Measurements from ENCODE around the gene USP3. TPM values are rescaled to one million over a fixed set of nuclear protein-coding genes. Genes with fewer than 3 reads are reported as not detected.

USP3 gene
- total and polyA plus RNA-seq, 2 of the 13 experiments (the other 11 are each of a cell fraction or from before 2014, with no cell fraction given) = 14.3 to 61.2 TPM

GRCh38 chr15:63600616-63601025, 96.2 kb downstream of the USP3 start (continued):
- TF ChIP-seq POLR2G (IDR thresholded peaks at IDR 0.05; ENCODE audit: low read depth, low read length) (peak; percentile 89), TEAD2 (CRISPR knock-in tag; IDR thresholded peaks at IDR 0.05) (no peak), THRA (CRISPR knock-in tag; IDR thresholded peaks at IDR 0.05; ENCODE audit: borderline replicate concordance) (no peak; the same call in 1 of the 2 replicates), ZFP91 (CRISPR knock-in tag; IDR thresholded peaks at IDR 0.05; ENCODE audit: borderline replicate concordance) (peak; percentile 23; the same call in 1 of the 2 replicates)
- TF ChIP-seq, protein P1, sequence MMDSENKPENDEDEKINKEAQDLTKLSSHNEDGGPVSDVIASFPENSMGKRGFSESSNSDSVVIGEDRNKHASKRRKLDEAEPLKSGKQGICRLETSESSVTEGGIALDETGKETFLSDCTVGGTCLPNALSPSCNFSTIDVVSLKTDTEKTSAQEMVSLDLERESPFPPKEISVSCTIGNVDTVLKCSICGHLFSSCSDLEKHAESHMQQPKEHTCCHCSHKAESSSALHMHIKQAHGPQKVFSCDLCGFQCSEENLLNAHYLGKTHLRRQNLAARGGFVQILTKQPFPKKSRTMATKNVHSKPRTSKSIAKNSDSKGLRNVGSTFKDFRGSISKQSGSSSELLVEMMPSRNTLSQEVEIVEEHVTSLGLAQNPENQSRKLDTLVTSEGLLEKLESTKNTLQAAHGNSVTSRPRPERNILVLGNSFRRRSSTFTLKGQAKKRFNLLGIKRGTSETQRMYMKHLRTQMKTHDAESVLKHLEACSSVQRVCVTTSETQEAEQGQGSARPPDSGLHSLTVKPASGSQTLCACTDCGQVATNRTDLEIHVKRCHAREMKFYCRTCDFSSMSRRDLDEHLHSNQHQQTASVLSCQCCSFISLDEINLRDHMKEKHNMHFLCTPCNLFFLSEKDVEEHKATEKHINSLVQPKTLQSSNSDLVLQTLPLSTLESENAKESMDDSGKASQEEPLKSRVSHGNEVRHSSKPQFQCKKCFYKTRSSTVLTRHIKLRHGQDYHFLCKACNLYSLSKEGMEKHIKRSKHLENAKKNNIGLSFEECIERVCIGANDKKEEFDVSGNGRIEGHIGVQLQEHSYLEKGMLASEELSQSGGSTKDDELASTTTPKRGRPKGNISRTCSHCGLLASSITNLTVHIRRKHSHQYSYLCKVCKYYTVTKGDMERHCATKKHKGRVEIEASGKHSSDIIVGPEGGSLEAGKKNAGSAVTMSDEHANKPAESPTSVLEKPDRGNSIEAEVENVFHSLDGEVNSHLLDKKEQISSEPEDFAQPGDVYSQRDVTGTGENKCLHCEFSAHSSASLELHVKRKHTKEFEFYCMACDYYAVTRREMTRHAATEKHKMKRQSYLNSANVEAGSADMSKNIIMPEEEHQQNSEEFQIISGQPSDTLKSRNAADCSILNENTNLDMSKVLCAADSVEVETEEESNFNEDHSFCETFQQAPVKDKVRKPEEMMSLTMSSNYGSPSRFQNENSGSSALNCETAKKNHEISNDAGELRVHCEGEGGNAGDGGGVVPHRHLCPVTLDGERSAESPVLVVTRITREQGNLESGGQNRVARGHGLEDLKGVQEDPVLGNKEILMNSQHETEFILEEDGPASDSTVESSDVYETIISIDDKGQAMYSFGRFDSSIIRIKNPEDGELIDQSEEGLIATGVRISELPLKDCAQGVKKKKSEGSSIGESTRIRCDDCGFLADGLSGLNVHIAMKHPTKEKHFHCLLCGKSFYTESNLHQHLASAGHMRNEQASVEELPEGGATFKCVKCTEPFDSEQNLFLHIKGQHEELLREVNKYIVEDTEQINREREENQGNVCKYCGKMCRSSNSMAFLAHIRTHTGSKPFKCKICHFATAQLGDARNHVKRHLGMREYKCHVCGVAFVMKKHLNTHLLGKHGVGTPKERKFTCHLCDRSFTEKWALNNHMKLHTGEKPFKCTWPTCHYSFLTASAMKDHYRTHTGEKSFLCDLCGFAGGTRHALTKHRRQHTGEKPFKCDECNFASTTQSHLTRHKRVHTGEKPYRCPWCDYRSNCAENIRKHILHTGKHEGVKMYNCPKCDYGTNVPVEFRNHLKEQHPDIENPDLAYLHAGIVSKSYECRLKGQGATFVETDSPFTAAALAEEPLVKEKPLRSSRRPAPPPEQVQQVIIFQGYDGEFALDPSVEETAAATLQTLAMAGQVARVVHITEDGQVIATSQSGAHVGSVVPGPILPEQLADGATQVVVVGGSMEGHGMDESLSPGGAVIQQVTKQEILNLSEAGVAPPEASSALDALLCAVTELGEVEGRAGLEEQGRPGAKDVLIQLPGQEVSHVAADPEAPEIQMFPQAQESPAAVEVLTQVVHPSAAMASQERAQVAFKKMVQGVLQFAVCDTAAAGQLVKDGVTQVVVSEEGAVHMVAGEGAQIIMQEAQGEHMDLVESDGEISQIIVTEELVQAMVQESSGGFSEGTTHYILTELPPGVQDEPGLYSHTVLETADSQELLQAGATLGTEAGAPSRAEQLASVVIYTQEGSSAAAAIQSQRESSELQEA (CRISPR knock-in tag; IDR thresholded peaks at IDR 0.05; ENCODE audit: not compliant biosample characterization) = peak; percentile 74
- TF ChIP-seq, protein P2, sequence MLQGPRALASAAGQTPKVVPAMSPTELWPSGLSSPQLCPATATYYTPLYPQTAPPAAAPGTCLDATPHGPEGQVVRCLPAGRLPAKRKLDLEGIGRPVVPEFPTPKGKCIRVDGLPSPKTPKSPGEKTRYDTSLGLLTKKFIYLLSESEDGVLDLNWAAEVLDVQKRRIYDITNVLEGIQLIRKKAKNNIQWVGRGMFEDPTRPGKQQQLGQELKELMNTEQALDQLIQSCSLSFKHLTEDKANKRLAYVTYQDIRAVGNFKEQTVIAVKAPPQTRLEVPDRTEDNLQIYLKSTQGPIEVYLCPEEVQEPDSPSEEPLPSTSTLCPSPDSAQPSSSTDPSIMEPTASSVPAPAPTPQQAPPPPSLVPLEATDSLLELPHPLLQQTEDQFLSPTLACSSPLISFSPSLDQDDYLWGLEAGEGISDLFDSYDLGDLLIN (CRISPR knock-in tag; IDR thresholded peaks at IDR 0.05; ENCODE audit: borderline replicate concordance) = peak; percentile 82; the same call in 1 of the 2 replicates

Measured in HepG2 (cell line).